Measurements from ENCODE around the gene RPAP3.

Gene RPAP3

DNA sequence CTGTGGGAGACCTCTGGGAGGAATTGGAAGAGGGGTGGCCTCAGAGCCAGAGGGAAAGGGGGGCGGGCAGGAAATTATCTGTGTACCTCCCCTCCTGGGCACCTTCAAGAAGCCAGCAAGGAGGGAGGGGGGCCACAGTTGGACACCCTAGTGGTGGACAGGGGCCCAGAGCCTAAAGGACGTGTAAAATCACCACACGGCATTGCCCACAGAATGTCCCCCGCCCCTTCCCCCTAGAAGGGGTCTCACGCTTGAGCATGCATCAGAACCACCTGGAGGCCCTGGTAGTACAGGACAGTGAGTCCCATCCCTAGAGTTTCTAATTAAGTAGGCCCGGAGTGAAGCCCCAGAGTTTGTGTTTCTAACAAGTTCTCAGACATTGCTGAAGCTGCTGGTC, 11.2 kb upstream of the RPAP3 start:
- TF ChIP-seq, protein P1, sequence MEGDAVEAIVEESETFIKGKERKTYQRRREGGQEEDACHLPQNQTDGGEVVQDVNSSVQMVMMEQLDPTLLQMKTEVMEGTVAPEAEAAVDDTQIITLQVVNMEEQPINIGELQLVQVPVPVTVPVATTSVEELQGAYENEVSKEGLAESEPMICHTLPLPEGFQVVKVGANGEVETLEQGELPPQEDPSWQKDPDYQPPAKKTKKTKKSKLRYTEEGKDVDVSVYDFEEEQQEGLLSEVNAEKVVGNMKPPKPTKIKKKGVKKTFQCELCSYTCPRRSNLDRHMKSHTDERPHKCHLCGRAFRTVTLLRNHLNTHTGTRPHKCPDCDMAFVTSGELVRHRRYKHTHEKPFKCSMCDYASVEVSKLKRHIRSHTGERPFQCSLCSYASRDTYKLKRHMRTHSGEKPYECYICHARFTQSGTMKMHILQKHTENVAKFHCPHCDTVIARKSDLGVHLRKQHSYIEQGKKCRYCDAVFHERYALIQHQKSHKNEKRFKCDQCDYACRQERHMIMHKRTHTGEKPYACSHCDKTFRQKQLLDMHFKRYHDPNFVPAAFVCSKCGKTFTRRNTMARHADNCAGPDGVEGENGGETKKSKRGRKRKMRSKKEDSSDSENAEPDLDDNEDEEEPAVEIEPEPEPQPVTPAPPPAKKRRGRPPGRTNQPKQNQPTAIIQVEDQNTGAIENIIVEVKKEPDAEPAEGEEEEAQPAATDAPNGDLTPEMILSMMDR (conservative IDR thresholded peaks at IDR 0.05) = no peak
- peak overlapping the region; percentile 61 for H3K27ac ChIP-seq

DNA sequence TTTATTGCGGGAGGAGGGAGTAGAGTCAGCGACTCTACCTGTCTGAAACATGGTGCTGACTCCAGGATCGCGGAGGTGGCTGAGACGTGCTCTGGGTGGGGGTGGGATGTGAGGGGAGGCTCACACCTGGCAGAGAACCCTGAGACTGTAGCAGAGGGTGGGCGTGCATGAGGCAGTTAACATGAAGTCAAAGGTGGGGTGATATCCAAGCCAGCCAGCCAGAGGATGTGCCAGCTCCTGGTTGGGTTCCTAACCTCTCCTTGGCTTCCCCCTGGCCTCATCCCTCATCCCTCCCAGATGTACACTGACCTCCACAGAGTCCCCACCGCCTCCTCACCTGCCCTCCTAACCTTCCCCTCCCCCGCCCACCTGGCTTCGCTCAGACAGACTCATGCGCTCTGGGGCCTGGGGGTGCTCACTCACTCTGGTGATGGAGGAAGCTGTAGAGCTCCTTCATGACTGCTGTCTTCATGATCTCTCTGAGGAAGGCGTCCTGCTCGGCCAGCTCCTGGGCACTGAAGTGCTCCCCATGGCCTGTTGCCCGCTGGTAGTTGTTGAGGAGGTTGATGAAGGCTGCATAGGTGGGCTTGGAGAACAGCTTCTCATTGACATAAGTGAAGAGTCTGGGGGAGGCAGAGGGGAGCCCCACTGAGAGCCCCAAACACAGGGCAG, 10.2 kb upstream of the RPAP3 start:
- H3K27ac ChIP-seq = peak overlapping the region; percentile 68
- TF ChIP-seq, protein P1 (conservative IDR thresholded peaks at IDR 0.05) = no peak

DNA sequence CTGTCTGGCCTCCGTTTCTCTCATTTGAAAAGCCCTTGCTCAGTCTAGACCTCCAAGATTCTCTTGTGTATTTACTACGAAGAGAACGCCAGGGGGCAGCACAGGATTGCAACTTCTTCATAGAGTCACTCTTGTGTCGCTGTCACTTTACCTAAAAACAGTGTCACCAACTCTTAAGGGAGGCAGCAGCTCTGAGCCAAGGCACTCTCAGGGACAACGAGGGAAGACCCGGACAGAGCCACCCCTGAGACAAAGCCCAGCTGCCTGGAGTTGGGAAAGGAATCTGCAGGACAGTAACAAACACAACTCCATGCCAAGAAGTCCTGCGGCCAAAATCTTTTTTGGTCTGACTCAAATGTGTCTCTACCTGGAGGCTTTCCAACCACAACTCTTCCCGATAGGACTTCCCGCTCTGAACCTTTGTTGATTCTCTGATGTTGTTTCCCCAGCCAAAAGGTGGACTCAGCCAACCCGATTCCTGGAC, 9.6 kb upstream of the RPAP3 start:
- peak overlapping the region; percentile 68 for H3K27ac ChIP-seq
- TF ChIP-seq, protein P1 (conservative IDR thresholded peaks at IDR 0.05) = peak; percentile 89

DNA sequence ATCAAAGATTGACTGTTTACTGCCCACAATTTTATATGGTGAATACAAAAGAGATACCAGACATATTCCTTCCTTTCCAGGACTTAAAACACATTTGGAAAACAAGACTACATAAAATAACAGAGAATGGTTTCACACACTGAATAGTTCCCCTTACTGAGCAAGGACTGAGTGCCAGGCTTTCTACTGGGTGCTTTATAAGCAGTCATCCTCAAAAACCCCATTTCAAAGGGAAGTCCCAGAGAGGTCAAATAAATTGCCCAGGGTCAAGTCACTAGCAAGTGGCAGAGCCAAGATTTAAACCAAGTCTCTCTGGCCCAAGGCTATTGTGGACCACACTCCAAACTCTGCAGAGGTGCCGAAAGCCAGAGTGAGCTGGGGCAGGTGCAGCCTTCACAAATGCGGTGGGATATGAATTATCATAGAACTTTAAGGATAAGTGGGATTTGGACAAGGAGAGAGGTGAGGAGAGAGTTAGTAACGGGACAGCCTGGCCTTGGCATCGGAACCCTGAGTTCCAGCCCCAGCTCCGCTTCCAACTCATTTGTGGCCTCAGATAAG, 9.1 kb upstream of the RPAP3 start:
- peak overlapping the region; percentile 68 for H3K27ac ChIP-seq
- TF ChIP-seq, protein P1 (conservative IDR thresholded peaks at IDR 0.05) = no peak

DNA sequence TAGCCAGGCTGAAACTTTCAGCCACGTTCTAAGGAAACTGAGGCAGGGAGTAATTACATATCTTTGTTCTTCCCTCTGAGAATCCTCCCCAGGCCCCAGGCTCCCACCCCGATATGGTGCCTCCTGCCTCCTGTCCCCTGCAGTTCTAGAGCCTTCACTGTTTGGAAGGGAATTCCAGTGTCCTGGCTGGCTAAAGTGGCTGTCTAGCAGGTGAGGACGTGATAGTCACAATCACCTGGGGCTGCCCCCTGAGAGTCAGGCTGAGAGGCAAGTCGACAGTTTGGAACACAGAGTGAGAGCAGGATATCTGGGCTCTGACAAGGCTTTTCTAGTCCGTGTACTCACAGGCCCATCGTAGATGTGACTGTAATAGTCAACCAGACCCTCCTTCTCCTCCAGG, 6.3 kb upstream of the RPAP3 start:
- TF ChIP-seq, protein P1 (conservative IDR thresholded peaks at IDR 0.05) = no peak
- no peak overlapping the region for H3K27ac ChIP-seq

DNA sequence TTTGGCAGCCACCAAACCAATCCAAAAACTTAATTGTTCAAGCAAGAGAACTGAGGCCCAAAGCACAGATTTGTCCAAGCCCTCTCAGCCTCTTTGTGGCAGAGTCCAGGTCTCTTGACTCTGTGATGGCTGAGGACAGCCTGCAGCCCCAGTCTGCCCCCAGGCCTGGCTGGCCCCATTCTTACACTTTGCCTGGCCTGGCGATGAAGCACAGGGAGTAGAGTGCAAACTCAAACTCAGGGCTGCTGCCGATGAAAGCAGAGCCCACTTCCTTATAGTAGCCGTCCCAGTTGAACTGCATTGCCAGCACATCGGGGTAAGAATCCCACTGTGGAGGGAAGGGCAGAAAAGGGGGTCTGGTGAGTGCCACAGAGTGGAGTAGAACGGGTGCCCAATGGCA, 5.6 kb upstream of the RPAP3 start:
- no peak overlapping the region for H3K27ac ChIP-seq
- TF ChIP-seq, protein P1 (conservative IDR thresholded peaks at IDR 0.05) = no peak

DNA sequence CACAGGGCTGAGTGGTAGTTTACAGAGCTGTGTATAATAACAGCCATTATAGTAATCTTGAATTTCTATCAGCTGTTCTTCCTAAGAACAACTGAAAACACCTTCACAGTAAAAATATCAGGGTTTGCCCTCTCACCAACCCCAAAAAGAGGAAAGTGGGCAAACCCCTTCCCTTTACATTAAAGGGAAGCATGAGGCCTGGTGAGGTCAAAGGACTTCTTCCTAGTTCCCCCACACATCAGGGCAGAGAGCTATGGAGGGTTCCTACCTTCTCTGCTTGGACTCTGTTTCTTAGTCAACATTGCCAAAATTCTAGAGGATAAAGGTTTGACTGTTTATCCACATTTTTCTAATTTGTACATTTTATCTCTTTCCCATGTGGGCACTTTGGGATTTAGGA, 4.4 kb upstream of the RPAP3 start:
- TF ChIP-seq, protein P1 (conservative IDR thresholded peaks at IDR 0.05) = no peak
- H3K27ac ChIP-seq = no peak overlapping the region
